Fibroblast of mammary gland (primary cell): ENCODE results near the gene IGF1R.
"Not testable (repeated sequence)": the region's sequence is repeated elsewhere in the genome, so short reads cannot be mapped to it uniquely, and the experiment has no call there.

Experiments
- DNase-seq: peaks from one replicate; pipeline ENCODE4 v3.0.0-alpha.2; 2010; ENCODE audit warnings: low read depth
- H3K4me3 ChIP-seq: 2 replicates; pipeline ENCODE4 v1.5.1; 2011; ENCODE audit warnings: low read depth, mild to moderate bottlenecking, low read length, moderate library complexity; ENCODE audit not compliant: control insufficient read depth
- TF ChIP-seq, protein P1 (sequence below): conservative IDR thresholded peaks from 2 replicates; pipeline ENCODE4 v1.5.1; 2011; ENCODE audit warnings: low read depth, low read length, inconsistent platforms; ENCODE audit not compliant: control insufficient read depth, insufficient read depth

Gene IGF1R

DNA sequence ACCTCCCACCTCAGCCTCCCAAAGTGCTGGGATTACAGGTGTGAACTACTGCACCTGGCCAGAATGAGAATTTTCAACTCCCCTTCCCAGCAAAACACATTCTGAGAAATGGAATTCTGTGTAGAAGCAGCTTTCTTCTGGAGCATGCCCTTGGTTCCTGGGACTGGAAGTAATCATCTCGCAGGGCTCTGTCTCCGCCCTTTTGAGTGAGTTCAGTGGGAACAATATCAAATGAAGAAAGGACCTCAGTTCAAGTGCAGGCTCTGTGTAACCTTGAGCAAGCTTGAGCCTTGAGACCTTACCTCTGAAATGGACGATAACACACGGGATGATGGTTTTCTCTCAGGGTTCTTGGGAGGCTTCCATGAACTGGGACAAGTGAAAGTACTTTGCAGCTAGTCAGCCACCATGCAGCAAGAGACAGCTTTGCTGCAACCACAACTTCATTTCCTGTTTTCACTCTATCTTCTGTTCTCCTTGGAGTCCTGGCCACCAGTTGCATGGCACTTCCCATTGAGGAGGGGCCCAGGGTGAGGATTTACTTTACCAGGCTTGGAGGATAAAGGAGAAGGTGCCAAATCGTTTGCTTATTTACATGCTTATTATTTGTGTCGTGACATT, 35.7 kb upstream of the IGF1R start:
- no peak overlapping the region for H3K4me3 ChIP-seq
- TF ChIP-seq, protein P1, sequence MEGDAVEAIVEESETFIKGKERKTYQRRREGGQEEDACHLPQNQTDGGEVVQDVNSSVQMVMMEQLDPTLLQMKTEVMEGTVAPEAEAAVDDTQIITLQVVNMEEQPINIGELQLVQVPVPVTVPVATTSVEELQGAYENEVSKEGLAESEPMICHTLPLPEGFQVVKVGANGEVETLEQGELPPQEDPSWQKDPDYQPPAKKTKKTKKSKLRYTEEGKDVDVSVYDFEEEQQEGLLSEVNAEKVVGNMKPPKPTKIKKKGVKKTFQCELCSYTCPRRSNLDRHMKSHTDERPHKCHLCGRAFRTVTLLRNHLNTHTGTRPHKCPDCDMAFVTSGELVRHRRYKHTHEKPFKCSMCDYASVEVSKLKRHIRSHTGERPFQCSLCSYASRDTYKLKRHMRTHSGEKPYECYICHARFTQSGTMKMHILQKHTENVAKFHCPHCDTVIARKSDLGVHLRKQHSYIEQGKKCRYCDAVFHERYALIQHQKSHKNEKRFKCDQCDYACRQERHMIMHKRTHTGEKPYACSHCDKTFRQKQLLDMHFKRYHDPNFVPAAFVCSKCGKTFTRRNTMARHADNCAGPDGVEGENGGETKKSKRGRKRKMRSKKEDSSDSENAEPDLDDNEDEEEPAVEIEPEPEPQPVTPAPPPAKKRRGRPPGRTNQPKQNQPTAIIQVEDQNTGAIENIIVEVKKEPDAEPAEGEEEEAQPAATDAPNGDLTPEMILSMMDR: no peak
- DNase-seq: no peak

DNA sequence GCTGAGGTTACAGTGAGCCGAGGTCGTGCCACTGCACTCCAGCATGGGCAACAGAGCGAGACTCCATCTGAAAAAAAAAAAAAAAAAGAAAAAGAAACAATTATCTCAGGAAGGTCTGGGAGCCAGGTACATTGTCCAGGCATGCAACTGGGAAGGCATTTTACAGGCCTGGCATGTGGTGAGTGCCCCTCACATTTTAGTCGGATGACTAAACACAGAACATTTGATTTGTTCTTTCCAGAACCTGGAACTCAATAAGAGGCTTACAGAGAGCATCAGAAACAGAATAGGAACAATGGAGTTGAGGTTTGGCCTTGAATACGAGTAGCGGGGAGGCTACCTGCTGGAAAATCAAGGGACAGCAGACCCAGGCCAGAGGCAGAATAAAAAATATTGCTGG, 33.7 kb upstream of the IGF1R start:
- no peak overlapping the region for H3K4me3 ChIP-seq
- TF ChIP-seq, protein P1: no peak
- no peak for DNase-seq

DNA sequence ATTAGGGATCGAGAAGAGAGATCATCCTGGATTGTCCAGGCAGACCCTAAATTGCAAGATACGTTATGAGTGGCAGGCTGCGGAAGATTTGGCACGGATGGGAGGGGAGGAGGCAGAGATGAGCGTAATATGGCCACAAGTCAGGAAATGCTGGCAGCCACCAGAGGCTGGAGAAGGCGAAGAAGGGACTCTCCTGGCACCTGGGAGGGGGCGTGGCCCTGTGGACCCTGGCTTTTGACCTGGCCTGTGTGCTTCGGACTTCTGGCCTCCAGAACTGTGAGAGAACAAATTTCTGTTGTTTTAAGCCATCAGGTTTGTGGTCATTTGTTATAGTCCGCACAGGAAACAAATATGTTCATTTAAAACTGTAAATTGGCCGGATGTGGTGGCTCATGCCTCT, 31.9 kb upstream of the IGF1R start:
- no peak overlapping the region for H3K4me3 ChIP-seq
- DNase-seq: no peak
- TF ChIP-seq, protein P1: no peak

DNA sequence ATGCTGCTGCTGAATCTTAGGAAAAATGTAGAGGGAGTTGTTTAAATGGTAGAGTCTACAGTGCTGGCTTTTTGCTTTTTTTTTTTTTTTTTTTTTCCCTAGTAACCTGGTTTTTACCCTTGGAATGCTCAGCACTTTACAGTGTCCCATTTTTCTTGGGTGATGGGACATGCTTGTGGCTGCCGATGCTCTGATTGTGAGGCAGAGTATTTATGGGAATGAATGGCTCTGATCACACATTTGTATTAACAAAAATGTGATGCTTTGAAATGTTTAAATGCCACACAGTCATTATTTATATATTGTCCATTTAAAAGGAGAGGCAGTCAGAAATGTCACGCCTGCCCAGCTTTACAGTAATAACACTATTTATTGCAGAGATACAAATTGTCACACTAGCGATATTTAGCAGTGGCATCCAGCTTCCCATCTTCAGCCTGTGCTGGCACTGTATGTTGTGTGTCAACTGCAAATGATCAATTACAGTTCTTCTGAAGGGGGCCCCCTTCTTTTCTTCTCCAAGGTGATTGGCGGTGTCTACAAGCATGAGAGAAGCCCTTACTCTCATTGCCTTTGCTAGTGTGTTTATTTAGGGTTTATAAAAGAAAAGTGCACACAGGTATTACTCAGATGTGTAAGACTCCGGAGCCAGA, 30.9 kb upstream of the IGF1R start:
- no peak for DNase-seq
- TF ChIP-seq, protein P1: no peak
- no peak overlapping the region for H3K4me3 ChIP-seq

DNA sequence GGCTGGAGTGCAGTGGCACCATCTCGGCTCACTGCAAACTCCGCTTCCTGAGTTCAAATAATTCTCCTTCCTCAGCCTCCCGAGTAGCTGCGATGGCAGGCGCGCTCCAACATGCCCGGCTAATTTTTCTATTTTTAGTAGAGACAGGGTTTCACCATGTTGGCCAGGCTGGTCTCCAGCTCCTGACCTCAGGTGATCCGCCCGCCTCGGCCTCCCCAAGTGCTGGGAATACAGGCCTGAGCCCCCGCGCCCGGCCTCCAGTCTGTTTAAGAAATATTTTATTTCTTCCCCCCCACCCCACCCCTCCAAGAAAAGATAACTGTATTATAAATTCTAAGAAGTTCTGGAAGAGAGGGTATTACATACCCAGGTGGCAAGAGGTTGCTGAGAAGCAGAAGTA, 29.8 kb upstream of the IGF1R start:
- not testable (repeated sequence) for H3K4me3 ChIP-seq, DNase-seq

DNA sequence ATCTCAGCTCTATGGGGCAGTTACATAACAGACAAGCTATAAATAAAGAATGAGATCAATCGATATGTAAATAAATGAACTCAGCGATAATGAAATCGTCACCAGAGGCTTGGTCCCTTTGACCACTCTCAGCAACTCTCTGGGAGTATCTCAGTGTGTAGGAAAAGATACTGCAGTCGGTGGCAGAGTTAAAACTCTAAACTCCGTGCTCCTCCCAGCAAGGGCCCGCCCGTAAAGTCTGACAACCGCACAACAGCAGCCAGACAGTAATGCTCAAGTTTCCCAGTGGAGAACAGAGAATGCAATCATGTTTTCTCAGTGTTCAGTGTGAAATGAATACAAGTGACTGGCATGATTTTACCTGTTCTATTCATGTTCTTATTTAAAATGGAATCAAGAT, 28.3 kb upstream of the IGF1R start:
- H3K4me3 ChIP-seq: no peak overlapping the region
- TF ChIP-seq, protein P1: no peak
- no peak for DNase-seq

DNA sequence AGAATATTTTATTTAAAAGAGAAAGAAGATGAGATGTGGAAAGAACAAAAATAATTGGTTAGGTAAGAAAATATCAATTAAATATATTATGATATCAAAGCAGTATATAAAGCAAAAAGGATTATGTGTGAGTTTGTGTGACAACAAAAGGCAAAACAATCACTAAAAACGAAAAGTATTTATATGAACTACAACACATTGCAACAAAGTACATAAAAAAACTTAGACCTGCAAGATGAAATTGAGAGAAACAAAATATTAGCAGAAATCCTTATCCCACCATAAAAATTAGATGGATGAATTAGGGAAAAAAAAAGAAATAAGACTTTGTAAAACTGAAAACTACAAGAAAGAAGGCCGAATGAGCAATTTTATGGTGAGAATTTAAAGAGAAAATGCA, 27.3 kb upstream of the IGF1R start:
- DNase-seq: no peak
- TF ChIP-seq, protein P1: no peak
- H3K4me3 ChIP-seq: no peak overlapping the region
